ENCODE measurements around the gene LPCAT4. TPM values are rescaled to one million over a fixed set of nuclear protein-coding genes. Genes with fewer than 3 reads are reported as not detected.
"Not testable (repeated sequence)": the region's sequence is repeated elsewhere in the genome, so short reads cannot be mapped to it uniquely, and the experiment has no call there.

The LPCAT4 gene
- total RNA-seq, 2 experiments from 2014 or later: 55.6 to 56.9 TPM

GRCh38 chr15:34380491-34380890 is 13.5 kb upstream of the LPCAT4 start:
- POLR2A ChIA-PET; H3K27ac Mint-ChIP-seq; H3K27me3 Mint-ChIP-seq; H3K4me3 Mint-ChIP-seq; ATAC-seq; intact Hi-C loops (cut with micrococcal nuclease); CTCF ChIA-PET; H3K36me3 Mint-ChIP-seq (ENCODE audit: low read depth); H3K9me3 Mint-ChIP-seq; H3K4me1 Mint-ChIP-seq (ENCODE audit: low read depth); DNase-seq: not testable (repeated sequence)

- Mint-ChIP-seq H3K9me3 (no peaks in the 10 kb centered on the region), H3K36me3 (ENCODE audit: low read depth) (peaks cover 4% of the 10 kb centered on the region), H3K4me3 (no peak overlapping the region), H3K4me1 (ENCODE audit: low read depth) (no peaks in the 10 kb centered on the region), H3K27ac (no peak overlapping the region), H3K27me3 (no peaks in the 10 kb centered on the region)
- intact Hi-C loops (cut with micrococcal nuclease): no loop called here
- DNase-seq: no peak
- no peak for ATAC-seq
- ChIA-PET POLR2A (no interaction called here), CTCF (no interaction called here)
- TF ChIP-seq CTCF (IDR thresholded peaks at IDR 0.05): no peak
Observed at GRCh38 chr15:34376856-34377255, 9.9 kb upstream of the LPCAT4 start.

GRCh38 chr15:34375541-34375940 is 8.5 kb upstream of the LPCAT4 start:
- POLR2A ChIA-PET; H3K9me3 Mint-ChIP-seq; ATAC-seq; H3K27me3 Mint-ChIP-seq; H3K4me3 Mint-ChIP-seq; CTCF ChIA-PET; H3K4me1 Mint-ChIP-seq (ENCODE audit: low read depth); DNase-seq; H3K27ac Mint-ChIP-seq; H3K36me3 Mint-ChIP-seq (ENCODE audit: low read depth); intact Hi-C loops (cut with micrococcal nuclease): not testable (repeated sequence)

- H3K4me3 Mint-ChIP-seq: no peak overlapping the region
- H3K36me3 Mint-ChIP-seq (ENCODE audit: low read depth): no peaks in the 10 kb centered on the region
- POLR2A ChIA-PET: no interaction called here
- no peak overlapping the region for H3K27ac Mint-ChIP-seq
- DNase-seq (no peak), ATAC-seq (no peak)
- H3K4me1 Mint-ChIP-seq (ENCODE audit: low read depth): peaks cover 6% of the 10 kb centered on the region
- H3K27me3 Mint-ChIP-seq: no peaks in the 10 kb centered on the region
- TF ChIP-seq CTCF (IDR thresholded peaks at IDR 0.05): no peak
- intact Hi-C loops (cut with micrococcal nuclease): no loop called here
- CTCF ChIA-PET: interaction anchor here (1.4 kb wide), 1 partner anchor 134 kb away, joined by 4 read pairs; no protein-coding TSS in a partner anchor
- H3K9me3 Mint-ChIP-seq: no peaks in the 10 kb centered on the region
Observed at GRCh38 chr15:34374816-34375215, 7.8 kb upstream of the LPCAT4 start.

- Mint-ChIP-seq H3K27me3 (no peaks in the 10 kb centered on the region), H3K9me3 (no peaks in the 10 kb centered on the region), H3K4me1 (ENCODE audit: low read depth) (peaks cover 10% of the 10 kb centered on the region), H3K27ac (no peak overlapping the region), H3K36me3 (ENCODE audit: low read depth) (no peaks in the 10 kb centered on the region), H3K4me3 (no peak overlapping the region)
- POLR2A ChIA-PET: no interaction called here
- DNase-seq (no peak), ATAC-seq (no peak)
- CTCF ChIA-PET: interaction anchor here (1.4 kb wide), 1 partner anchor 133 kb away, joined by 4 read pairs; no protein-coding TSS in a partner anchor
- TF ChIP-seq CTCF (IDR thresholded peaks at IDR 0.05): no peak
- intact Hi-C loops (cut with micrococcal nuclease): no loop called here
Observed at GRCh38 chr15:34373951-34374350, 7.0 kb upstream of the LPCAT4 start.

- Mint-ChIP-seq H3K27me3 (no peaks in the 10 kb centered on the region), H3K4me1 (ENCODE audit: low read depth) (peaks cover 22% of the 10 kb centered on the region), H3K27ac (no peak overlapping the region)
Observed at GRCh38 chr15:34370643-34371042, 3.6 kb upstream of the LPCAT4 start.

More at GRCh38 chr15:34370643-34371042, 3.6 kb upstream of the LPCAT4 start:
- ChIA-PET CTCF (no interaction called here), POLR2A (no interaction called here)
- H3K36me3 Mint-ChIP-seq (ENCODE audit: low read depth): no peaks in the 10 kb centered on the region
- H3K4me3 Mint-ChIP-seq: no peak overlapping the region
- H3K9me3 Mint-ChIP-seq: no peaks in the 10 kb centered on the region
- no peak for ATAC-seq
- intact Hi-C loops (cut with micrococcal nuclease): no loop called here
- DNase-seq: no peak
- no peak for TF ChIP-seq CTCF (IDR thresholded peaks at IDR 0.05)

Measured in activated CD8-positive, alpha-beta T cell treated with anti-CD3 and anti-CD28 coated beads for 36 hours (primary cell).